Subcutaneous adipose tissue (tissue), 4 donors: ENCODE results near the gene CELF3. TPM values are rescaled to one million over a fixed set of nuclear protein-coding genes. Genes with fewer than 3 reads are reported as not detected.

Experiments used
- CTCF ChIP-seq: fragments of 450-650 bp; IDR thresholded peaks from one replicate; pipeline ENCODE4 v1.5.1; 2016; ENCODE audit warnings: low read depth, mild to moderate bottlenecking, control low read depth, antibody characterized with exemption, moderate library complexity
- total RNA-seq, 4 donors: library from RNA; depleted of rRNA; stranded (reverse); fragments of >200 nt; gene quantifications; one replicate each; pipeline ENCODE4 v1.1.0, GENCODE V29; 2016

CELF3 gene
- total RNA-seq, 4 donors from 2014 or later = not detected

GRCh38 chr1:151718666-151719065 lies 2.1 kb upstream of the CELF3 start:
- TF ChIP-seq CTCF = no peak

GRCh38 chr1:151718011-151718431 lies 1.4 kb upstream of the CELF3 start:
- TF ChIP-seq CTCF = no peak

- TF ChIP-seq CTCF = no peak
Observed at GRCh38 chr1:151716405-151716762, 219 bp downstream of the CELF3 start.

GRCh38 chr1:151715726-151716404 lies 738 bp downstream of the CELF3 start:
- TF ChIP-seq CTCF = no peak

GRCh38 chr1:151714820-151715725 lies 1.5 kb downstream of the CELF3 start:
- no peak for TF ChIP-seq CTCF

- no peak for TF ChIP-seq CTCF
Observed at GRCh38 chr1:151713874-151714273, 2.7 kb downstream of the CELF3 start.

- no peak for TF ChIP-seq CTCF
Observed at GRCh38 chr1:151713044-151713443, 3.6 kb downstream of the CELF3 start.
